Measurements from ENCODE around the gene KXD1. TPM values are rescaled to one million over a fixed set of nuclear protein-coding genes. Genes with fewer than 3 reads are reported as not detected.

KXD1 gene
- total and polyA plus RNA-seq, 2 donors (not counting 1 experiment from before 2014, with no cell fraction given), result 63.3 to 108 TPM

GRCh38 chr19:18558604-18559003 is 934 bp downstream of the KXD1 start:
- H2AFZ ChIP-seq (ENCODE audit: low read length), result no peak overlapping the region
- H3K36me3 ChIP-seq (ENCODE audit: control insufficient read depth, insufficient read depth, low read length), result peaks cover 3% of the 10 kb centered on the region
- no peaks in the 10 kb centered on the region for H3K9me3 ChIP-seq (ENCODE audit: control insufficient read depth, insufficient read depth, low read depth, low read length)
- peak overlapping the region; percentile 95 for H3K27ac ChIP-seq (ENCODE audit: insufficient read depth, low read length)
- H3K4me1 ChIP-seq (ENCODE audit: control insufficient read depth, extremely low read depth, insufficient read depth, low read length), result peaks cover 2% of the 10 kb centered on the region
- no peaks in the 10 kb centered on the region for H4K20me1 ChIP-seq (ENCODE audit: control insufficient read depth, extremely low read depth, insufficient read depth, low read length)
- DNase-seq (ENCODE audit: low read depth in 2 of 2), result no peak
- peak overlapping the region; percentile 92 for H3K9ac ChIP-seq (ENCODE audit: insufficient read depth, low read length)
- no peaks in the 10 kb centered on the region for H3K27me3 ChIP-seq (ENCODE audit: control insufficient read depth, insufficient read depth, low read length)
- H3K4me2 ChIP-seq (ENCODE audit: extremely low read depth, insufficient read depth, low read length), result peak overlapping the region; percentile 95
- peak overlapping the region; percentile 74 to 96 (median 94) for H3K4me3 ChIP-seq (replicated peaks in 1 of 4; ENCODE audit: control extremely low read depth in 1 of 4, insufficient read depth in 1 of 4, low read depth in 3 of 4, low read length in 4 of 4)
- TF ChIP-seq EZH2 (IDR thresholded peaks at IDR 0.05; ENCODE audit: low read length, missing control alignments) (no peak), CTCF (conservative IDR thresholded peaks at IDR 0.05 in 1 of 2, IDR thresholded peaks at IDR 0.05 in 1 of 2; ENCODE audit: low read depth in 1 of 2, low read length in 2 of 2) (no peak)
- H3K79me2 ChIP-seq (ENCODE audit: control insufficient read depth, insufficient read depth, low read length), result peaks cover 22% of the 10 kb centered on the region

- no peak for DNase-seq (ENCODE audit: low read depth in 2 of 2)
- H3K79me2 ChIP-seq (ENCODE audit: control insufficient read depth, insufficient read depth, low read length), result peaks cover 22% of the 10 kb centered on the region
- no peaks in the 10 kb centered on the region for H4K20me1 ChIP-seq (ENCODE audit: control insufficient read depth, extremely low read depth, insufficient read depth, low read length)
- no peak overlapping the region for H3K27ac ChIP-seq (ENCODE audit: insufficient read depth, low read length)
- no peaks in the 10 kb centered on the region for H3K9me3 ChIP-seq (ENCODE audit: control insufficient read depth, insufficient read depth, low read depth, low read length)
- H2AFZ ChIP-seq (ENCODE audit: low read length), result no peak overlapping the region
- peak overlapping the region; percentile 15 for H3K4me2 ChIP-seq (ENCODE audit: extremely low read depth, insufficient read depth, low read length)
- H3K27me3 ChIP-seq (ENCODE audit: control insufficient read depth, insufficient read depth, low read length), result no peaks in the 10 kb centered on the region
- peaks cover 8% of the 10 kb centered on the region for H3K36me3 ChIP-seq (ENCODE audit: control insufficient read depth, insufficient read depth, low read length)
- peaks cover 2% of the 10 kb centered on the region for H3K4me1 ChIP-seq (ENCODE audit: control insufficient read depth, extremely low read depth, insufficient read depth, low read length)
- H3K9ac ChIP-seq (ENCODE audit: insufficient read depth, low read length), result no peak overlapping the region
- H3K4me3 ChIP-seq (replicated peaks in 1 of 4; ENCODE audit: control extremely low read depth in 1 of 4, insufficient read depth in 1 of 4, low read depth in 3 of 4, low read length in 4 of 4), result no peak overlapping the region
- no peak for TF ChIP-seq CTCF (conservative IDR thresholded peaks at IDR 0.05 in 1 of 2, IDR thresholded peaks at IDR 0.05 in 1 of 2; ENCODE audit: low read depth in 1 of 2, low read length in 2 of 2)
Measured at GRCh38 chr19:18559685-18560084, 2.0 kb downstream of the KXD1 start.

- peaks cover 22% of the 10 kb centered on the region for H3K79me2 ChIP-seq (ENCODE audit: control insufficient read depth, insufficient read depth, low read length)
- H3K27me3 ChIP-seq (ENCODE audit: control insufficient read depth, insufficient read depth, low read length), result no peaks in the 10 kb centered on the region
- H3K27ac ChIP-seq (ENCODE audit: insufficient read depth, low read length), result peak overlapping the region; percentile 22
- no peak overlapping the region for H3K9ac ChIP-seq (ENCODE audit: insufficient read depth, low read length)
- H4K20me1 ChIP-seq (ENCODE audit: control insufficient read depth, extremely low read depth, insufficient read depth, low read length), result no peaks in the 10 kb centered on the region
- no peak overlapping the region for H3K4me2 ChIP-seq (ENCODE audit: extremely low read depth, insufficient read depth, low read length)
- TF ChIP-seq CTCF (conservative IDR thresholded peaks at IDR 0.05 in 1 of 2, IDR thresholded peaks at IDR 0.05 in 1 of 2; ENCODE audit: low read depth in 1 of 2, low read length in 2 of 2), result no peak
- no peak for TF ChIP-seq EZH2 (IDR thresholded peaks at IDR 0.05; ENCODE audit: low read length, missing control alignments)
- H3K36me3 ChIP-seq (ENCODE audit: control insufficient read depth, insufficient read depth, low read length), result peaks cover 13% of the 10 kb centered on the region
- no peak overlapping the region for H2AFZ ChIP-seq (ENCODE audit: low read length)
- H3K4me3 ChIP-seq (replicated peaks in 1 of 4; ENCODE audit: control extremely low read depth in 1 of 4, insufficient read depth in 1 of 4, low read depth in 3 of 4, low read length in 4 of 4), result no peak overlapping the region
- DNase-seq (ENCODE audit: low read depth in 2 of 2), result peak in 1 of 2 donors; percentile 61
- H3K9me3 ChIP-seq (ENCODE audit: control insufficient read depth, insufficient read depth, low read depth, low read length), result no peaks in the 10 kb centered on the region
- peaks cover 2% of the 10 kb centered on the region for H3K4me1 ChIP-seq (ENCODE audit: control insufficient read depth, extremely low read depth, insufficient read depth, low read length)
Measured at GRCh38 chr19:18562086-18562485, 4.4 kb downstream of the KXD1 start.
